ENCODE measurements around the gene SMPD4. TPM values are rescaled to one million over a fixed set of nuclear protein-coding genes. Genes with fewer than 3 reads are reported as not detected.

SMPD4 gene
- total and polyA plus RNA-seq, 2 of the 4 experiments (the other 2 are of a cell fraction) = 8.6 to 63.0 TPM

GRCh38 chr2:130135692-130136541 is 45.5 kb downstream of the SMPD4 start:
- no peak overlapping the region for H3K4me2 ChIP-seq (ENCODE audit: low read depth, low read length)
- H2AK9ac ChIP-seq (replicated peaks; ENCODE audit: low read depth, low read length, poor library complexity) = no peak overlapping the region
- H4K5ac ChIP-seq (ENCODE audit: low read depth, low read length) = no peak overlapping the region
- H3K79me1 ChIP-seq (ENCODE audit: low read depth in 1 of 2, low read length in 2 of 2) = no peaks in the 10 kb centered on the region
- H3K9me1 ChIP-seq (ENCODE audit: insufficient read depth, low read length) = no peaks in the 10 kb centered on the region
- H3K18ac ChIP-seq (ENCODE audit: low read depth, low read length) = no peak overlapping the region
- no peaks in the 10 kb centered on the region for H3K9me3 ChIP-seq (ENCODE audit: control insufficient read depth, insufficient read depth, low read length)
- H4K20me1 ChIP-seq (ENCODE audit: insufficient read depth, low read length) = no peaks in the 10 kb centered on the region
- intact Hi-C loops (cut with micrococcal nuclease) (no loop called here), dilution Hi-C loops (cut with HindIII; ENCODE audit: low sequenced_read_pairs, unreplicated experiment) (no loop called here), in situ Hi-C loops (cut with MboI; ENCODE audit: low sequenced_read_pairs) (no loop called here)
- no peaks in the 10 kb centered on the region for H3K4me1 ChIP-seq (ENCODE audit: control insufficient read depth, insufficient read depth, low read length)
- no peak overlapping the region for H3K9ac ChIP-seq (ENCODE audit: low read depth, low read length)
- H3K56ac ChIP-seq (ENCODE audit: extremely low read depth, insufficient read depth, low read length) = no peak overlapping the region
- ChIA-PET POLR2A (ENCODE audit: unreplicated experiment) (no interaction called here), CTCF (no interaction called here)
- H3K27me3 ChIP-seq (ENCODE audit: control insufficient read depth, insufficient read depth, low read length) = no peaks in the 10 kb centered on the region
- H4K91ac ChIP-seq (ENCODE audit: insufficient read depth, low read depth, low read length) = no peak overlapping the region
- H2AK5ac ChIP-seq (ENCODE audit: low read depth, low read length) = no peak overlapping the region
- DNase-seq (no peak), ATAC-seq (ENCODE audit: low read depth) (no peak)
- H3K27ac ChIP-seq (ENCODE audit: insufficient read depth, low read length) = no peak overlapping the region
- no TSS peak for BruUV-seq (replicated peaks)
- no peak overlapping the region for H4K8ac ChIP-seq (ENCODE audit: low read depth in 2 of 2, low read length in 2 of 2)
- no peak for TF ChIP-seq RCOR1 (IDR thresholded peaks at IDR 0.05; ENCODE audit: insufficient replicate concordance, low read length)
- no peak for TF ChIP-seq USF2 (IDR thresholded peaks at IDR 0.05; ENCODE audit: low read depth, low read length)
- no peak for TF ChIP-seq NFE2L2 (IDR thresholded peaks at IDR 0.05; ENCODE audit: low read depth, low read length)
- no peak for TF ChIP-seq CEBPB (IDR thresholded peaks at IDR 0.05; ENCODE audit: low read depth, low read length)
- no peak for TF ChIP-seq ELK1 (IDR thresholded peaks at IDR 0.05; ENCODE audit: borderline replicate concordance, low read depth, low read length)
- no peak for TF ChIP-seq SMC3 (IDR thresholded peaks at IDR 0.05; ENCODE audit: low read depth, low read length)
- no peak for TF ChIP-seq RAD21 (IDR thresholded peaks at IDR 0.05; ENCODE audit: low read length)
- TF ChIP-seq RFX5 (IDR thresholded peaks at IDR 0.05; ENCODE audit: low read depth, low read length) = no peak
- TF ChIP-seq BHLHE40 (IDR thresholded peaks at IDR 0.05; ENCODE audit: low read depth, low read length) = no peak
- TF ChIP-seq FOS (IDR thresholded peaks at IDR 0.05; ENCODE audit: low read depth, low read length) = no peak
- TF ChIP-seq MAZ (IDR thresholded peaks at IDR 0.05; ENCODE audit: borderline replicate concordance, low read depth, low read length) = no peak
- TF ChIP-seq POLR2A (IDR thresholded peaks at IDR 0.05; ENCODE audit: low read depth, low read length) = no peak
- TF ChIP-seq CHD1 (IDR thresholded peaks at IDR 0.05; ENCODE audit: low read depth, low read length) = no peak
- no peak for TF ChIP-seq CTCF (conservative IDR thresholded peaks at IDR 0.05; ENCODE audit: low read depth, low read length)
- TF ChIP-seq MAFK (IDR thresholded peaks at IDR 0.05; ENCODE audit: low read depth, low read length) = no peak
- no peak for TF ChIP-seq MXI1 (IDR thresholded peaks at IDR 0.05; ENCODE audit: borderline replicate concordance, low read depth, low read length)
- no peak overlapping the region for H3K4me3 ChIP-seq (ENCODE audit: insufficient read depth, low read depth, low read length)
- no peak overlapping the region for H2BK20ac ChIP-seq (ENCODE audit: low read depth, low read length)
- no peak overlapping the region for H2AFZ ChIP-seq (replicated peaks; ENCODE audit: low read length, poor library complexity)
- H3K36me3 ChIP-seq (ENCODE audit: control insufficient read depth, insufficient read depth, low read length) = no peaks in the 10 kb centered on the region
- no peak overlapping the region for H2BK5ac ChIP-seq (ENCODE audit: low read depth, low read length, poor library complexity, severe bottlenecking)
- H3K14ac ChIP-seq (replicated peaks; ENCODE audit: low read depth, low read length) = no peak overlapping the region
- no peak overlapping the region for H2BK15ac ChIP-seq (ENCODE audit: low read depth, low read length)
- WGBS, 2 experiments (ENCODE audit: extremely low coverage in 2 of 2, insufficient read length in 1 of 2) = no CpG with 5 or more reads among the region's 15 CpGs
- H2BK120ac ChIP-seq (ENCODE audit: low read depth, low read length) = no peak overlapping the region
- H3K4ac ChIP-seq (ENCODE audit: low read depth, low read length) = no peak overlapping the region
- H3K23ac ChIP-seq (ENCODE audit: low read depth, low read length) = no peak overlapping the region

Measured in IMR-90 (cell line).